ENCODE measurements around the gene COL5A1.
"Not testable (repeated sequence)": the region's sequence is repeated elsewhere in the genome, so short reads cannot be mapped to it uniquely, and the experiment has no call there.

Gene COL5A1

DNA sequence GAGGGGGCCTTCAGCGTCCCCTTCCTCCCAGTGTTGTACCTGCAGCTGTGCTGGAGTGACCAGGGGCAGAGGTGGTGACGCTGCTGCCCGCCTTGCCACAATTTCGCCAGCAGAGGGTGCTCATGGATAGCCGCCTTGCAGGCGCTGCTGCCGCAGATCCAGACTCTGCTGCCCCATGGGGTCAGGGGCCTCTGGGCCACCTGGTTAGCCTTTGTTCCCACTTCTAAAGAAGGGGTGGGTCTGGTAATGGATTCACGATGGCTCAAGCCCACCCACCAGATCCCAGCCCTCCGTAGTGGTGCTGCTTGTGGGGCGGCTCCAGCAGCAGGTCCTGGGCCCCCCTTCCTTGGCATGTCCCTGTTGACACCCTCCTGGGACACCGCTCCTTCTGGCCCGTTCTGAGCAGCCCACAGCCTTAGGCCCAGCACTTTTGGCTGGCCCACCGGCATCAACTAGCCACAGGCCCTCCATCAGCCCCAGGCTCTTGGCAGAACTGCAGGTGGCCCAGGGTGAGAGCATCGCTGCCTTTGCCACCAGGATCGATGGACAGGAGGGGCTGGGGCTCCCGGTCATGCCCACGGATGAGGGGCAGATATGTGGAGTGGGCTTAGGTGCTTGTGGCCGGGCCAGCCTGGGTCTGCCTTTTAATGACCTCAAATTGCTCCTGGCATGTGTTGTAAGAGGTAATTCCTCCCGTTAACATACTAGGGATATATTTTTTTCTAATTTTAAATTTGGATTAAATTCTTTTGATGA, 57.2 kb downstream of the COL5A1 start:
- no peak for DNase-seq (ENCODE audit: low read depth)
- no peak overlapping the region for H3K4me3 ChIP-seq (ENCODE audit: low read depth, low read length)
- TF ChIP-seq, protein P1, sequence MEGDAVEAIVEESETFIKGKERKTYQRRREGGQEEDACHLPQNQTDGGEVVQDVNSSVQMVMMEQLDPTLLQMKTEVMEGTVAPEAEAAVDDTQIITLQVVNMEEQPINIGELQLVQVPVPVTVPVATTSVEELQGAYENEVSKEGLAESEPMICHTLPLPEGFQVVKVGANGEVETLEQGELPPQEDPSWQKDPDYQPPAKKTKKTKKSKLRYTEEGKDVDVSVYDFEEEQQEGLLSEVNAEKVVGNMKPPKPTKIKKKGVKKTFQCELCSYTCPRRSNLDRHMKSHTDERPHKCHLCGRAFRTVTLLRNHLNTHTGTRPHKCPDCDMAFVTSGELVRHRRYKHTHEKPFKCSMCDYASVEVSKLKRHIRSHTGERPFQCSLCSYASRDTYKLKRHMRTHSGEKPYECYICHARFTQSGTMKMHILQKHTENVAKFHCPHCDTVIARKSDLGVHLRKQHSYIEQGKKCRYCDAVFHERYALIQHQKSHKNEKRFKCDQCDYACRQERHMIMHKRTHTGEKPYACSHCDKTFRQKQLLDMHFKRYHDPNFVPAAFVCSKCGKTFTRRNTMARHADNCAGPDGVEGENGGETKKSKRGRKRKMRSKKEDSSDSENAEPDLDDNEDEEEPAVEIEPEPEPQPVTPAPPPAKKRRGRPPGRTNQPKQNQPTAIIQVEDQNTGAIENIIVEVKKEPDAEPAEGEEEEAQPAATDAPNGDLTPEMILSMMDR (IDR thresholded peaks at IDR 0.05; ENCODE audit: low read depth, low read length, missing control alignments), result peak; percentile 97

DNA sequence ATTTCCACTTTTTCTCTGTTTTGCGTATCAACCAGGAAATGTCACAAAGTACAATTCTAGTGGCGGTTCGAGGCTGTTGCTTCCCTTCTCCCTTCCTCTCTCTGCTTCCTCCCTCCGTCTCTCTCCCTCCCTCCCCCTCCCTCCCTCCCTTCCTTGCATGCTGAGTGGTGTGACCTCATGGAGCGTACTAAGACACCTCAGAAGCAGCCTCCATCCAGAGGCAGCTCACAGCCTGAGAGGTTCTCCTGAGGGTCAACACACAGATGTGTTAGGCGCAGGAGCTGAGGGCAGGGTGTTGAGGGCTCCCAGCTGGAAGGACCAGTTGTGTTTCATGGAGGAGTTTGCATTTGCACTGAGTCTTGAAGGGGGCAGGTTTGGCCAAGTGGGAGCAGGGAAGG, 57.7 kb downstream of the COL5A1 start:
- TF ChIP-seq, protein P1 (IDR thresholded peaks at IDR 0.05; ENCODE audit: low read depth, low read length, missing control alignments), result no peak
- H3K4me3 ChIP-seq (ENCODE audit: low read depth, low read length), result no peak overlapping the region
- DNase-seq (ENCODE audit: low read depth), result no peak

DNA sequence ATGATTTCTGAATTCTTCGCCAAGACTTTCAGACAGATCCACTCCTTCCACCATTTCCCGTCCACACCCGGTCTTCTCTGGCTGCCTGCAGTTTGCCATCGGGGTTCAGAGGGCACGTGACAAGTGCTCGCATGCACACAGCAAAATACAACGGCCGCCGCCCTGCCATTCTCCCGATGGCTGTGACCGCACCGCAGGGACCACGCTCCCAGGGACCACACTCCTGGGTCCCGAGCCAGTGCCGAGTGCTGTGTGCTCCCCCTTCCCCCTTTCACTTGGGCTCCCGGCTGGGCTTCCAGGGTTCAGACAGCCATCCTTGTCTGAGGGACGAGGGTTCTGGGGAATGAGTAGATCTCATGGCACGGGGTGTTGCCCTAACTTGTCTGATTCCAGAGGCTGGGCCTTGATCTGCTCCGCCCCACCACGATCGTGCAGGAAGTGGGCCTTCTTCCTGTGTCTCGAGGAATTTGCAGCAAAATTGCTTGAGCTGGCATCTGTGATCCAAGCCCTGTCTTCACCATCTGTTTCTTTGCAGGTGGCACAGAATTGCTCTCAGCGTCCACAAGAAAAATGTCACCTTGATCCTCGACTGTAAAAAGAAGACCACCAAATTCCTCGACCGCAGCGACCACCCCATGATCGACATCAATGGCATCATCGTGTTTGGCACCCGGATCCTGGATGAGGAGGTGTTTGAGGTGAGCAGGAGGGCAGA, 59.2 kb downstream of the COL5A1 start:
- TF ChIP-seq, protein P1 (IDR thresholded peaks at IDR 0.05; ENCODE audit: low read depth, low read length, missing control alignments), result no peak
- no peak overlapping the region for H3K4me3 ChIP-seq (ENCODE audit: low read depth, low read length)
- no peak for DNase-seq (ENCODE audit: low read depth)

DNA sequence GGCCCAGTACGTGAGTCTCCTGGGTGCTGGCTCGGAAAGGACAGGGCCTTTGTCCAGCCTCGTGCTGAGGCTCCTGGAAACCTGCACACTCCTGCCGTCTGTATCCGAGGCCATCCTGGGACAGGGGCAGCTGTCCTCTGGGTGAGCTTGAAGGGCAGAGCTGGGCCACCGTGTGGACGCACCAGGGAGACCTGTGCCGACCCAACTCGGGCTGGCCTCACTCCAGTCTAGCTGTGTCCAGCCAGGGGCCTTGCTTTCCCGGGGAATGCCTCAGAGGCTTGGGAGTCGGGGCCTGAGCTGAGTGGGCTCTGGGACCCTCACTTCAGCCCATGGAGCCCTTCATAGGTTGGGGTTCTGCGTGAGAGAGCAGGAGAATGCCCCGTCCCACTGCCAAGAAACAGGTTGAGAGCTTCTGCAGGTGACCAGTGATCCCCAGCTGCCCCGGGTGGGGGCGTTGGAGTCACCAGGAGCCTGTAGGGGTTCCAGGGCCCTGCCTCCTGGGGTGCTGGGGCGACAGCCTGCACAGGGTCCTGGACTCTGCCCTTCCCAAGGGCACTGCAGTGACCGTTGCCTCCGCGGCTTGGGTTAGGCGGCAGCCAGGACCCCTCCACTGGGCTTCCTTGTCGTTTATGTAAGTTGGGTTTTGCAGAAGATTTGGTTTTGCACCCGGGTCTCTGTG, 60.1 kb downstream of the COL5A1 start:
- TF ChIP-seq, protein P1 (IDR thresholded peaks at IDR 0.05; ENCODE audit: low read depth, low read length, missing control alignments), result no peak
- no peak overlapping the region for H3K4me3 ChIP-seq (ENCODE audit: low read depth, low read length)
- DNase-seq (ENCODE audit: low read depth), result no peak

DNA sequence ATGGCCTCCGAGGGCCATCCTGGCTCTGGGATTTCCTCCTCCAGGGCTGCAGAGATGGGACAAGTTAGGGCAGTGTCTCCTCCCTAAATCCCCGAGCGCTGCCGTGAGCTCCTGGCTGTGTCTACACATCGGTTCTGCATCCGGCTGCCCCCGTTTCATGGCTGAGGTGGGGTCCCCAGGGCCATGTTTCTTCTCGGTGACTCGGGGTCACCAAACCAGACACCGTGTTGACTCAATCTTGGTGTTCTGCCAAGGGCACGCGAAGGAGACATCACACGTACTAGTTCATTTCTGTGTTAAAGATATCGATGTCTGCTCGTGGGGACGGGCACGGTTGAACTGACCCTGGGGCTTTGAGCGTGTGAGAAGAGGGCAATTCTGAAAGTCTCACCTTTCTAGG, 60.7 kb downstream of the COL5A1 start:
- no peak overlapping the region for H3K4me3 ChIP-seq (ENCODE audit: low read depth, low read length)
- TF ChIP-seq, protein P1 (IDR thresholded peaks at IDR 0.05; ENCODE audit: low read depth, low read length, missing control alignments), result no peak
- DNase-seq (ENCODE audit: low read depth), result no peak

DNA sequence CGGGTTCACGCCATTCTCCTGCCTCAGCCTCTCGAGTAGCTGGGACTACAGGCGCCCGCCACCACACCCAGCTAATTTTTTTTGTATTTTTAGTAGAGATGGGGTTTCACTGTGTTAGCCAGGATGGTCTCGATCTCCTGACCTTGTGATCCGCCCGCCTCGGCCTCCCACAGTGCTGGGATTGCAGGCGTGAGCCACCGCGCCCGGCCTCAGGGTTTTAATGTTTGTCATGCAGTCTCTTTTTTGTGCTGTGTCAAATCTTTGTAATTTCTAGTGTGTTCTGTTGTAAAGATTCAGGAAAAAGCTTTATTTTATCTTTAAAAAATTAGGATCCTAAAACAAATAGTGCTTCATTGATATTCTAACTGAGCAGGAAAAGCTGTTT, 62.1 kb downstream of the COL5A1 start:
- H3K4me3 ChIP-seq (ENCODE audit: low read depth, low read length); DNase-seq (ENCODE audit: low read depth): not testable (repeated sequence)

DNA sequence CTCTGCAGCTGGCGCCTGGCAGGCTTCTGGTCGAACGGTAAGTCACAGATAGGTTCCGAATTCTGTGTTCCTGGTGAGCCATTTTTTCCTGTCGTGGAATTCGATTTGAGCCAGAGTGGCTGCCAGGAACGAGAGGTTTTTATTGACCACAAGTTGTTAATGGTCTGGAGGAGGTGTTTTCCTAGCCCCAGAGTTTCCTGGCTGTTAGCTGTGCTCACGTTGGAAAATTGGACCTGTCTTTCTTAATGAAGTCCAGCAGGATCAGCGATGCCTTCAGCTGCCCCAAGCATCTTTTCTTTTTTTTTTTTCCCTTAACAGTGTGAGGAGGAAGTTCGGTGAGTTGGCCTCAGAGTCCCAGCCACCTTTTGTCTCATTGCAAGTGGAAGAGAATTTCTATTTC, 62.9 kb downstream of the COL5A1 start:
- DNase-seq (ENCODE audit: low read depth), result no peak
- H3K4me3 ChIP-seq (ENCODE audit: low read depth, low read length), result no peak overlapping the region
- TF ChIP-seq, protein P1 (IDR thresholded peaks at IDR 0.05; ENCODE audit: low read depth, low read length, missing control alignments), result no peak

Measured in GM12864 (cell line).